H9 (cell line): Measurements from ENCODE around the gene WAPL. TPM values are rescaled to one million over a fixed set of nuclear protein-coding genes. Genes with fewer than 3 reads are reported as not detected.

Experiments used
- DNase-seq: peaks from one replicate; pipeline ENCODE4 v3.0.0-alpha.2; 2017
- H2AFZ ChIP-seq: one replicate; pipeline ENCODE4 v1.6.1; 2013; ENCODE audit warnings: mild to moderate bottlenecking, low read length, control low read depth, moderate library complexity
- H2AK5ac ChIP-seq: 2 replicates; pipeline ENCODE4 v1.6.1; 2013; ENCODE audit warnings: low read length, control low read depth, mixed read lengths; ENCODE audit not compliant: insufficient read length
- H2BK120ac ChIP-seq: one replicate; pipeline ENCODE4 v1.6.1; 2013; ENCODE audit warnings: low read depth, mild to moderate bottlenecking, low read length, control low read depth, inconsistent platforms; ENCODE audit not compliant: poor library complexity, severe bottlenecking
- H2BK12ac ChIP-seq: 2 replicates; pipeline ENCODE4 v1.6.1; 2013; ENCODE audit warnings: low read length, control low read depth, mixed read lengths, low read depth; ENCODE audit not compliant: insufficient read length
- H2BK15ac ChIP-seq: 2 replicates; pipeline ENCODE4 v1.6.1; 2013; ENCODE audit warnings: low read depth, low read length, control low read depth
- H2BK20ac ChIP-seq: one replicate; pipeline ENCODE4 v1.6.1; 2013; ENCODE audit warnings: low read depth, mild to moderate bottlenecking, low read length, control low read depth, inconsistent platforms; ENCODE audit not compliant: poor library complexity, severe bottlenecking
- H2BK5ac ChIP-seq: 2 replicates; pipeline ENCODE4 v1.6.1; 2013; ENCODE audit warnings: low read length, control low read depth, mixed read lengths; ENCODE audit not compliant: insufficient read length
- H3K14ac ChIP-seq: 2 replicates; pipeline ENCODE4 v1.6.1; 2013; ENCODE audit warnings: low read length, control low read depth; ENCODE audit not compliant: insufficient read depth
- H3K18ac ChIP-seq: 2 replicates; pipeline ENCODE4 v1.6.1; 2013; ENCODE audit warnings: low read depth, mild to moderate bottlenecking, mixed read lengths, low read length, control low read depth; ENCODE audit not compliant: insufficient read length
- H3K23ac ChIP-seq: 2 replicates; pipeline ENCODE4 v1.6.1; 2013; ENCODE audit warnings: low read length, control low read depth, mixed read lengths, low read depth; ENCODE audit not compliant: insufficient read length
- H3K23me2 ChIP-seq: 2 replicates; pipeline ENCODE4 v1.6.1; 2013; ENCODE audit warnings: low read depth, mild to moderate bottlenecking, mixed read lengths, low read length, control low read depth; ENCODE audit not compliant: insufficient read length, poor library complexity, severe bottlenecking
- H3K27ac ChIP-seq: 2 replicates; pipeline ENCODE4 v1.5.1; 2013; ENCODE audit warnings: low read length, control low read depth, mixed read lengths, low read depth; ENCODE audit not compliant: insufficient read length
- H3K27me3 ChIP-seq: 2 replicates; pipeline ENCODE4 v1.6.1; 2013; ENCODE audit warnings: low read length, control low read depth, inconsistent platforms; ENCODE audit not compliant: insufficient read depth
- H3K4ac ChIP-seq: 2 replicates; pipeline ENCODE4 v1.6.1; 2013; ENCODE audit warnings: low read depth, mild to moderate bottlenecking, control low read depth, inconsistent platforms, low read length, moderate library complexity
- H3K4me1 ChIP-seq: 2 replicates; pipeline ENCODE4 v1.6.1; 2013; ENCODE audit warnings: low read length, control low read depth, inconsistent platforms; ENCODE audit not compliant: insufficient read depth
- H3K4me2 ChIP-seq: 2 replicates; pipeline ENCODE4 v1.6.1; 2013; ENCODE audit warnings: low read length, control low read depth, mixed read lengths; ENCODE audit not compliant: insufficient read length, insufficient read depth
- H3K56ac ChIP-seq: 2 replicates; pipeline ENCODE4 v1.6.1; 2013; ENCODE audit warnings: low read depth, mild to moderate bottlenecking, mixed read lengths, low read length, control low read depth; ENCODE audit not compliant: insufficient read length
- H3K79me1 ChIP-seq: 2 replicates; pipeline ENCODE4 v1.6.1; 2013; ENCODE audit warnings: low read depth, mild to moderate bottlenecking, moderate library complexity, low read length, control low read depth, inconsistent platforms; ENCODE audit not compliant: insufficient read depth, poor library complexity, severe bottlenecking
- H3K79me2 ChIP-seq: 2 replicates; pipeline ENCODE4 v1.6.1; 2013; ENCODE audit warnings: low read length, control low read depth, inconsistent platforms; ENCODE audit not compliant: insufficient read depth
- H3K9ac ChIP-seq: 2 replicates; pipeline ENCODE4 v1.6.1; 2013; ENCODE audit warnings: low read length, control low read depth, mixed read lengths; ENCODE audit not compliant: insufficient read length; ENCODE audit errors: extremely low read depth
- H3K9me3 ChIP-seq: one replicate; pipeline ENCODE4 v1.6.1; 2013; ENCODE audit warnings: low read depth, low read length, inconsistent platforms; ENCODE audit not compliant: control insufficient read depth
- H3T11ph ChIP-seq: one replicate; pipeline ENCODE4 v1.6.1; 2013; ENCODE audit warnings: mild to moderate bottlenecking, low read length, control low read depth, inconsistent platforms
- H4K20me1 ChIP-seq: one replicate; pipeline ENCODE4 v1.6.1; 2013; ENCODE audit not compliant: control insufficient read depth, insufficient read length, insufficient read depth
- H4K5ac ChIP-seq: 2 replicates; pipeline ENCODE4 v1.6.1; 2013; ENCODE audit warnings: low read depth, mild to moderate bottlenecking, mixed read lengths, low read length, control low read depth; ENCODE audit not compliant: insufficient read length
- H4K8ac ChIP-seq: replicated peaks from 2 replicates; pipeline ENCODE4 v1.6.1; 2013; ENCODE audit warnings: low read length, control low read depth, mixed read lengths, low read depth; ENCODE audit not compliant: insufficient read length
- H4K91ac ChIP-seq: 2 replicates; pipeline ENCODE4 v1.6.1; 2013; ENCODE audit warnings: low read depth, mild to moderate bottlenecking, moderate library complexity, mixed read lengths, low read length, control low read depth; ENCODE audit not compliant: insufficient read length
- H3K27ac Mint-ChIP-seq, 3 experiments: 2 replicates in 2 of 3; 3 replicates in 1 of 3; pipeline ENCODE4 v1.8.0; 2020 to 2021; ENCODE audit warnings: mixed read lengths in 3 of 3, mild to moderate bottlenecking in 1 of 3, moderate library complexity in 1 of 3
- H3K27me3 Mint-ChIP-seq: 2 replicates; pipeline ENCODE4 v1.8.0; 2021; ENCODE audit warnings: low read depth, mild to moderate bottlenecking, moderate library complexity, mixed read lengths
- H3K36me3 Mint-ChIP-seq, 3 experiments: 2 replicates in 2 of 3; 3 replicates in 1 of 3; pipeline ENCODE4 v1.8.0; 2020 to 2021; ENCODE audit warnings: low read depth in 3 of 3, mixed read lengths in 3 of 3; ENCODE audit not compliant: insufficient read depth in 1 of 3
- H3K4me1 Mint-ChIP-seq, 2 experiments: 2 replicates each; pipeline ENCODE4 v1.8.0; 2020; ENCODE audit warnings: mixed read lengths in 2 of 2
- H3K4me3 Mint-ChIP-seq, 2 experiments: 2 replicates in 1 of 2; 3 replicates in 1 of 2; pipeline ENCODE4 v1.8.0; 2020 to 2021; ENCODE audit warnings: mild to moderate bottlenecking in 2 of 2, mixed read lengths in 2 of 2, moderate library complexity in 1 of 2
- H3K9me3 Mint-ChIP-seq, 2 experiments: 2 replicates in 1 of 2; 3 replicates in 1 of 2; pipeline ENCODE4 v1.8.0; 2020; ENCODE audit warnings: mild to moderate bottlenecking in 2 of 2, mixed read lengths in 2 of 2, moderate library complexity in 1 of 2
- WGBS: extraction: QIAGEN DNeasy Blood & Tissue Kit; methylation state at CpG from one replicate; pipeline ENCODE4 v1.1.7; 2013; ENCODE audit warnings: missing lambda C conversion rate, low lambda C conversion rate, mixed read lengths; ENCODE audit not compliant: insufficient read length; ENCODE audit errors: extremely low coverage; 5-methylcytosine and 5-hydroxymethylcytosine counted together
- total RNA-seq: library from RNA; stranded (reverse); gene quantifications from 2 replicates; pipeline ENCODE4 v1.2.1, GENCODE V29; 2021
- TF ChIP-seq, protein P1 (sequence below): fragments of 200-600 bp; sonication (generic); conservative IDR thresholded peaks from 3 replicates; pipeline ENCODE4 v1.8.0; 2021; ENCODE audit warnings: antibody characterized with exemption, mild to moderate bottlenecking

Gene WAPL
- total RNA-seq, 1 experiment from 2014 or later = 61.4 TPM

DNA sequence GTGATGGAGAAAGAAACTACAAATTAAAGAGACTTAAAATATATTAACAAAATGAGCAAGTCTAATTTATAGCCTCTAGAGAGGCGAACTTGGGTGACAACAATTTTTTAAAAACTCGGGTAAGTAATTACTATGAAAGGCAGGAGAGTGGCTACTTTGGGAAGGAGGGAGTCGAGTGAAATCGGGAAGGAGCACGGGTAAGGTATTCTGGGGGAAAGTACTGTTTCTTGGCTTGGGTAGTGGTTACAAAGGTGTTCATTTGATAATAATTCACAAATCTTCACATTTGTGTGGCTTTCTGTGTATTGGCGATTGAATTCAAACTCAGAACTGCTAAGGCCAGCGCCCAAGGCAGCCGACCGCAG is 122.1 kb downstream of the WAPL start:
- Histone ChIP-seq H3K9ac (no peak overlapping the region), H3K4me2 (no peak overlapping the region), H2BK5ac (no peak overlapping the region), H2BK12ac (no peak overlapping the region), H4K8ac (no peak overlapping the region), H3K56ac (no peak overlapping the region), H4K91ac (no peak overlapping the region), H3K27me3 (peaks cover 19% of the 10 kb centered on the region; the same call in 1 of the 2 replicates), H2BK15ac (no peak overlapping the region), H2AK5ac (no peak overlapping the region), H3K4me1 (peaks cover 6% of the 10 kb centered on the region; the same call in 1 of the 2 replicates), H3K23me2 (peaks cover 15% of the 10 kb centered on the region), H2BK120ac (no peak overlapping the region), H4K20me1 (no peaks in the 10 kb centered on the region), H3K14ac (no peak overlapping the region), H3K4ac (no peak overlapping the region), H3K27ac (no peak overlapping the region), H3T11ph (no peak overlapping the region), H3K23ac (no peak overlapping the region), H3K18ac (no peak overlapping the region), H2BK20ac (no peak overlapping the region), H2AFZ (no peak overlapping the region), H4K5ac (no peak overlapping the region), H3K79me1 (no peaks in the 10 kb centered on the region), H3K79me2 (no peaks in the 10 kb centered on the region), H3K9me3 (no peaks in the 10 kb centered on the region)
- Mint-ChIP-seq H3K36me3 (peaks cover 0 to 1% (median 0%) of the 10 kb centered on the region in 3 experiments; a peak in 2 of 7 replicates), H3K4me3 (peak overlapping the region; percentile 75 to 82), H3K9me3 (peaks cover 0 to 3% of the 10 kb centered on the region in 2 experiments; a peak in 2 of 5 replicates), H3K27me3 (peaks cover 70% of the 10 kb centered on the region), H3K27ac (no peak overlapping the region), H3K4me1 (peaks cover 22 to 23% of the 10 kb centered on the region in 2 experiments)
- TF ChIP-seq, protein P1, sequence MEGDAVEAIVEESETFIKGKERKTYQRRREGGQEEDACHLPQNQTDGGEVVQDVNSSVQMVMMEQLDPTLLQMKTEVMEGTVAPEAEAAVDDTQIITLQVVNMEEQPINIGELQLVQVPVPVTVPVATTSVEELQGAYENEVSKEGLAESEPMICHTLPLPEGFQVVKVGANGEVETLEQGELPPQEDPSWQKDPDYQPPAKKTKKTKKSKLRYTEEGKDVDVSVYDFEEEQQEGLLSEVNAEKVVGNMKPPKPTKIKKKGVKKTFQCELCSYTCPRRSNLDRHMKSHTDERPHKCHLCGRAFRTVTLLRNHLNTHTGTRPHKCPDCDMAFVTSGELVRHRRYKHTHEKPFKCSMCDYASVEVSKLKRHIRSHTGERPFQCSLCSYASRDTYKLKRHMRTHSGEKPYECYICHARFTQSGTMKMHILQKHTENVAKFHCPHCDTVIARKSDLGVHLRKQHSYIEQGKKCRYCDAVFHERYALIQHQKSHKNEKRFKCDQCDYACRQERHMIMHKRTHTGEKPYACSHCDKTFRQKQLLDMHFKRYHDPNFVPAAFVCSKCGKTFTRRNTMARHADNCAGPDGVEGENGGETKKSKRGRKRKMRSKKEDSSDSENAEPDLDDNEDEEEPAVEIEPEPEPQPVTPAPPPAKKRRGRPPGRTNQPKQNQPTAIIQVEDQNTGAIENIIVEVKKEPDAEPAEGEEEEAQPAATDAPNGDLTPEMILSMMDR = no peak
- WGBS = no CpG with 5 or more reads among the region's 9 CpGs
- no peak for DNase-seq
